ENCODE data around the gene PROP1.
A peak's percentile ranks its signal among the peaks of the same experiment; 100 is the strongest.
"Not testable (repeated sequence)": the region's sequence is repeated elsewhere in the genome, so short reads cannot be mapped to it uniquely, and the experiment has no call there.

The PROP1 gene

DNA sequence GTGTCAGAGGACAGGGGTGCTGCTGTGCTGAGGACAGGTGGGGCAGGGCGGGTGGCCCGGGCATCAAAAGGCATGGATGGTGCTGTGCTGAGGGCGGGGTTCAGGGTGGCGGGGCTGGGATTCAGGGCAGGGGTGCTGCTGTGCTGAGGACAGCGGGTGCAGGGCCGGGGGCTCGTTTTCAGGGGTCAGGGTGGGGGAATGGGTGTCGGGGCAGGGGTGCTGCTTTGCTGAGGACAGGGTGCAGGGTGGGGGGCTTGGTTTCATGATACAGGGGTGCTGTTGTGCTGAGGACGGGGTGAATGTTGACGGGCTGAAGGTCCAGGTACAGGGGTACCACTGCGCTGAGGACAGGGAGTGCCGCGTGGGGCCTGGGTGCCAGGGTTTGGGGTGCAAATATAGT lies 50.9 kb downstream of the PROP1 start:
- DNase-seq (ENCODE audit: low spot score), result not testable (repeated sequence)

DNA sequence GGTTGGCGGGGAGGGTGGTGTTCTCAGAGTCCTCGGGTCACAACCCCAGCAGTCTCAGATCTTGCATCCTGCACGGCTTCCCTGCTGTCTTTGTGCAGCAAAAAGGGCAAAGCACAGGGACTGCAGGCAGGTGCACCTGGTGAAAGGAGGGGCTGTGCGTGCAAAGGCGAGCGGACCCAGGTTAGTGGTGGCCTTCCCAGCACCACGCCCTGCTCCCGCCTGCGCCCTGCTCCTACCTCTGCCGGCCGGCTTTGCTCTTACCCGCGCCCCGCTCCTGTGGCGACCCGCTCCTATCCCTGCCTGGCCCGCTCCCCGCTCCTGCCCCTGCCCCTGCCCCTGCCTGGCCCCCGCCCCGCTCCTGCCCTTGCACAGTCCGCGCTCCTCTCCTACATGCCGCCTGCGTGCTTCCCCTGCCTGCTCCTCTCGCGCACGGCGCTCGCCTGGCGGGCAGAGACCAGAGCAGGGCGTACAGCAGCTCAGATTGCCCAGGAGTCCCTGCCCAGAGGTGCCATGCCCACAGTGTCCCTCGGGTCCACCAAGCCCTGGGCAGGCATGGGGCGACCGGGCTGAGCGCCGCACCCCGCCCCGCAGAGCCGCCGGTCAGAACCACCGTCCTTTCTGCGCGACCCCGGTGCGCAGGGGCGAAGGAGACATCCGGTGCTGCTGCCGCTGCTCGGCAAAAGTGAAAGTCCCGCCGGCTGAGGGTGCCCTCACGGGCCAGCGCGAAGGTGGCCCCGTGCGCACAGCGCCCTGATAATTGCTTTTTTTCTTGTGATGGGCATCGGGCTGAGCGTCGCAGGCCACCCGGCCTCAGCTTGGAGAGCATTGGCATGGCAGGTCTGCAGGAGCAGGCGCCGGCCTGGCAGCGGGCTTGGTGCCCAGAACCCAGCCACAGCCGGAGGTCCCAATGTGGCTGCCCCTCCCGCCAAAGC lies 52.0 kb downstream of the PROP1 start:
- peak; percentile 32 for DNase-seq (ENCODE audit: low spot score)

DNA sequence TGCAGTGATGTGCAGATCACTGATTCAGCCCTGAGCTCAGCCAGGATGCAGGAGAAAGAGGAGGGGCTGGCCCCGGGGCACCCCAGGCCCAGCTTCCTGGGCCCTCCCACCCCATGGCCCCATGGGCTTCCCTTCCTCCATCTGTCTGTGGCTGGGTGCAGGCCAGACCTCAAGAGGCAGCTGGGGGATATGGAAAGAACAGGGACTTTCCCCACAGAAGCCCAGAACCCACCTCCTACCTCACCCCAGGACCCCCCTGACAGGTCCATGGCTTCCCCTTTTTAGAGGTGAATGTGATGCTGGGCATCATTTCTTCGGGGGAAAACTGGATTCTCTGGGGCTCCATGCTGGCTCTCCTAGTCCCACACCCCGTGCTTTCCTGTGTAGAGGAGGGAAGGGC lies 53.1 kb downstream of the PROP1 start:
- DNase-seq (ENCODE audit: low spot score), result not testable (repeated sequence)
